ENCODE results near the gene MBNL1.

DNA sequence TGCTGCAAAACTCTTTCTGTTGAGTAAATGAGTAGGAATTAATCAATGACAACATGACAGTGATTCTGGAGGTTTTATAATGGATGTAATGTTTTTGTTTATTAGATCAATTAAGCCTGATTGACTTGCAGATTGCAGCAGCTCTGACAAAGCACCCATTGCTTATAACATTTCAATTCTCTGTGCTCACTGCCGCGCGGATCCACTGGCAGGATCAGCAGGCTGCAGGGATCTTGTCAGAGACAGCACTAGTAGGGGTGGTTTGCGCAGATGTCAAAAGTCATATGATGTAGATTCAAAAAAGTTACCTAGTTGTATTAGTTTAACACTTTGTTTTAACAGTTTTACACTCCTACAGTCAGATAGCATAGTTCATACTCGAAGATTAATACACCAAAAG is 93.4 kb downstream of the MBNL1 start:
- TF ChIP-seq, protein P1, sequence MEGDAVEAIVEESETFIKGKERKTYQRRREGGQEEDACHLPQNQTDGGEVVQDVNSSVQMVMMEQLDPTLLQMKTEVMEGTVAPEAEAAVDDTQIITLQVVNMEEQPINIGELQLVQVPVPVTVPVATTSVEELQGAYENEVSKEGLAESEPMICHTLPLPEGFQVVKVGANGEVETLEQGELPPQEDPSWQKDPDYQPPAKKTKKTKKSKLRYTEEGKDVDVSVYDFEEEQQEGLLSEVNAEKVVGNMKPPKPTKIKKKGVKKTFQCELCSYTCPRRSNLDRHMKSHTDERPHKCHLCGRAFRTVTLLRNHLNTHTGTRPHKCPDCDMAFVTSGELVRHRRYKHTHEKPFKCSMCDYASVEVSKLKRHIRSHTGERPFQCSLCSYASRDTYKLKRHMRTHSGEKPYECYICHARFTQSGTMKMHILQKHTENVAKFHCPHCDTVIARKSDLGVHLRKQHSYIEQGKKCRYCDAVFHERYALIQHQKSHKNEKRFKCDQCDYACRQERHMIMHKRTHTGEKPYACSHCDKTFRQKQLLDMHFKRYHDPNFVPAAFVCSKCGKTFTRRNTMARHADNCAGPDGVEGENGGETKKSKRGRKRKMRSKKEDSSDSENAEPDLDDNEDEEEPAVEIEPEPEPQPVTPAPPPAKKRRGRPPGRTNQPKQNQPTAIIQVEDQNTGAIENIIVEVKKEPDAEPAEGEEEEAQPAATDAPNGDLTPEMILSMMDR (IDR thresholded peaks at IDR 0.05; ENCODE audit: low read depth, low read length, poor library complexity, severe bottlenecking), result no peak
- TF ChIP-seq EZH2phosphoT487 (IDR thresholded peaks at IDR 0.05; ENCODE audit: borderline replicate concordance, low read length), result no peak
